ENCODE data around the gene ABCA7.

Gene ABCA7

DNA sequence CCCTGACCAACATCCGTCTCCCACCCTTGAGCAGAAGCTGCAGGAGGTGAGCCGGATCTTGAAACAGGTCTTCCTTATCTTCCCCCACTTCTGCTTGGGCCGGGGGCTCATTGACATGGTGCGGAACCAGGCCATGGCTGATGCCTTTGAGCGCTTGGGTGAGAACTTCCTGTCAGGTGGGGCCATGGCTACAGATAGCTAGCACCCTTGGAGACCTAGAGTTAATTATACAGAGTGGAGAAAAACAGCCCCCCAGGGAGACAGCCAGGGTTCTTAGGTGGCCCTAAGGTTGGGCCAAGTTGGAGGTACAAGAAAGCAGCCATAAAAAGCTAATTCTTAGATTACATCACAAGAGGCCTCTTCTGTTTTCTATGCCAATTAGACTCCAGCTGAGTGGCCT, 18.2 kb downstream of the ABCA7 start:
- DNase-seq: no peak

DNA sequence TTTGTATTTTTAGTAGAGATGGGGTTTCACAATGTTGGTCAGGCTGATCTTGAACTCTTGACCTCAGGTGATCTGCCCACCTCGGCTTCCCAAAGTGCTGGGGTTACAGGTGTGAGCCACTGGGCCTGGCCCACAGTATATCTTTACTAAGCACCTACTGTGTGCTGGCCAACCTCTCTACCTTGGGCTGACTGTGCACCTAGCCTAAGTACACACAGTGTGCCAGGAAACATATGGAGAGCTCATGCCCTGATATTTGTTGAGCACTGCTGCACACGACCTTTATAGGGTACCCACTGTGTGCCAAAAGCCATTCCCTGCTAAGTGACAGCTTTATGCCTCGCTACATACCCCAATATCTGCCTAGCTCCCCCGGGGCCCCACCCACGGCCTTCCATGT, 20.8 kb downstream of the ABCA7 start:
- DNase-seq: no peak

DNA sequence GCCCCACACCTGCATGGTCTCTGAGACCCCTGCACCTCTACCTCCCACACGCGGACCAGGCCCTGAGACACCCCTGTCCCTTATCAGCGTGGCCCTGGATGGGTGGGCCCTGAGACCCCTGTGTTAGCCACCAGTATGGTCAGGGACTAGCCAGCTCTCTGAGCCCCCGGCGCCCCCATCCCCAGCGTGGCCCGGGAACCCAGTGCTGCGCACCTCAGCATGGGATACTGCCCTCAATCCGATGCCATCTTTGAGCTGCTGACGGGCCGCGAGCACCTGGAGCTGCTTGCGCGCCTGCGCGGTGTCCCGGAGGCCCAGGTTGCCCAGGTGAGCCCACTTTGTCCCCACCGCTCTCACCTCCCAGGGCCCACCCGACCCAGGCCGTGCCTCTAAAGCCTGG, 22.1 kb downstream of the ABCA7 start:
- DNase-seq: no peak

DNA sequence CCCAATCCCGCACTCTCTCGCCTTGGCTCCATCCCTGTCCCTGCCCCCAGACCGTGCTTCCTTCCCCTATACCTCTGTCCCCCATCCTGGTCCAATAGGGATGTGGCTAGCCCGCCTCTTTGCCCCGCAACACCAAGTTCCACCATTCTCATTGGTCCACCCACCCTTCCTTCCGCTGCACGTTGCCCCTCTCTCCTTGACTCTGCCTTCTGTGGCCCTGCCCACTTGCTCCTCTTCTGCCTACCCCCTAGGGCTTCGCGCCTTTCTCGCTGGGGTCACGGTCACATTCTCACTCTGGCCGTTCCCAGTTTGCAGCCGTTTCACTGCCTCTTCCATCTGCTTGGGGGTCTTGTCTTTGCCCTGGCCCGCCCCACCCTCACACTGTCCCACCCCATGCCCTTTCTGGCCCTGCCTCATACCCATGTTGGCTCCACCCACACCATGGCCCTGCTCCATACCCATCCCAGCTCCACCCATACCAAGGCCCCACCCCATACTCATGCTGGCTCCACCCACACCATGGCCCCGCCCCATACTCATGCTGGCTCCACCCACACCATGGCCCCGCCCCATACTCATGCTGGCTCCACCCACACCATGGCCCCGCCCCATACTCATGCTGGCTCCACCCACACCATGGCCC, 22.6 kb downstream of the ABCA7 start:
- no peak for DNase-seq

DNA sequence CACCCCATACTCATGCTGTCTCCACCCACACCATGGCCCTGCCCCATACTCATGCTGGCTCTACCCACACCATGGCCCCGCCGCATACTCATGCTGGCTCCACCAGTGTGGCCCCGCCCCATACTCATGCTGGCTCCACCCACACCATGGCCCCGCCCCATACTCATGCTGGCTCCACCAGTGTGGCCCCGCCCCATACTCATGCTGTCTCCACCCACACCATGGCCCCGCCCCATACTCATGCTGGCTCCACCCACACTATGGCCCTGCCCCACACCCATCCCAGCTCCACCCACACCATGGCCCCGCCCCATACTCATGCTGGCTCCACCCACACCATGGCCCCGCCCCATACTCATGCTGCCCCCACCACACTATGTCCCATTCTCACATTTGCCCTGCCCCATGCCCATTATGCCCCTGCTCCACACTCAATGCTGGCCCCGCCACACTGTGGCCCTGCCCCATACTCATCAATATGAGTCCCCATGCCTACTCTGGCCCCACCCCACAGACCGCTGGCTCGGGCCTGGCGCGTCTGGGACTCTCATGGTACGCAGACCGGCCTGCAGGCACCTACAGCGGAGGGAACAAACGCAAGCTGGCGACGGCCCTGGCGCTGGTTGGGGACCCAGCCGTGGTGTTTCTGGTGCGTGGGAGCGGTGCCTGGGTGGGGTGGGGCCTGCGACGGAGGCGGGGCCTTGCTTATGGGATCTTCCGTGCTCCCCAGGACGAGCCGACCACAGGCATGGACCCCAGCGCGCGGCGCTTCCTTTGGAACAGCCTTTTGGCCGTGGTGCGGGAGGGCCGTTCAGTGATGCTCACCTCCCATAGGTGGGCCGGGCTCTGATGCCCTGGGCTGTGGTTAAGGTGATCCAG, 23.4 kb downstream of the ABCA7 start:
- peak; percentile 68 for DNase-seq

DNA sequence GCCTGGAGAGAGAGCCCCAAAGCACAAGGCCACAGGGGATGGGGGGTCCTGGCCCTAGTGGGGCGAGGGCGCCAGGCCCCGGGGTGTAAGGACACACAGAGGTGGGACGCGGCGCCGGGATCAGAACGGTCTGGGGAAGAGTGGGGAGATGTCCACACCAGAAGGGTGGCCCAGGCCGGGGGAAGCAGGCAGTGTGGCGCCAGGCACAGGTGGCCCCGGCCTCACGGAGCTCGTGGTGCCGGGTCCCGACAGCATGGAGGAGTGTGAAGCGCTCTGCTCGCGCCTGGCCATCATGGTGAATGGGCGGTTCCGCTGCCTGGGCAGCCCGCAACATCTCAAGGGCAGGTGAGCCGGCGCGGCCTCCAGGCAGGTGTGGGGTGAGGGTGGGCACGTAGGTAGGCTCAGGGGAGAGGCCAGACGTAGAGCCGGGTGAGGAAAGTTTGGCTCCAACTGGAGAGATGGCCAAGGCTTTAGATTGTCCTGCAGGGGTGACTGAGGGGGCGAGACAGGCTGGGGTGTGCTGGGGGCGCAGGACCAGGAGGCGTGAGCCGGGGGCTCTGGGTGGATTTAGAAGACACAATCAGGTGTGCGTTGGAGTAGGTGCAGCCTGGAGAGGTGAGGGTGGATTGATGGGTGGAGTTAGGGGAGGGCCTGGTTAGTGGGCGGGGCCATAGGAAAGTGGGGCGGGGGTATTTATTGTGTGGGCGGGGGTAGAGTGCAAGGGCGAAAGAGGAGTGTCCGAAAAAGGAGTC, 24.2 kb downstream of the ABCA7 start:
- no peak for DNase-seq

DNA sequence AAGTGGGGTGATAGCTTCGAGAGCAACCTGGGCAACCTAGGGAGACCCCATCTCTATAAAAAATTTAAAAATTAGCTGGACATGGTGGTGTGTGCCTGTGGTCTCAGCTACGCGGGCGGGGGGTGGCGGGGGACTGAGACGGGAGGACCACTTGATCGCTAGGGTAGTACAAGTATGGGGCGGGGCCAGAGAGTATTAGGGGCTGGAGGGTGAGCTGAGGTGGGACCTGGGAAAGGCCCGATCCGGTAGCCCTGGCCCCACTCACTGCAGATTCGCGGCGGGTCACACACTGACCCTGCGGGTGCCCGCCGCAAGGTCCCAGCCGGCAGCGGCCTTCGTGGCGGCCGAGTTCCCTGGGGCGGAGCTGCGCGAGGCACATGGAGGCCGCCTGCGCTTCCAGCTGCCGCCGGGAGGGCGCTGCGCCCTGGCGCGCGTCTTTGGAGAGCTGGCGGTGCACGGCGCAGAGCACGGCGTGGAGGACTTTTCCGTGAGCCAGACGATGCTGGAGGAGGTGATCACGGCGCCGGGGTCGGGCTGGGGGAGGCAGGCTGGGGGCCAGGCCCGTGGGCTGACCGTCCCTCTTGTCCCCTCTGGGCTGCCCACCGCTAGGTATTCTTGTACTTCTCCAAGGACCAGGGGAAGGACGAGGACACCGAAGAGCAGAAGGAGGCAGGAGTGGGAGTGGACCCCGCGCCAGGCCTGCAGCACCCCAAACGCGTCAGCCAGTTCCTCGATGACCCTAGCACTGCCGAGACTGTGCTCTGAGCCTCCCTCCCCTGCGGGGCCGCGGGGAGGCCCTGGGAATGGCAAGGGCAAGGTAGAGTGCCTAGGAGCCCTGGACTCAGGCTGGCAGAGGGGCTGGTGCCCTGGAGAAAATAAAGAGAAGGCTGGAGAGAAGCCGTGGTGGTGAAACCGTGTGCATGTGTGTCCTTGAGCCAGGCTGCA, 25.0 kb downstream of the ABCA7 start:
- peak; percentile 63 for DNase-seq

DNA sequence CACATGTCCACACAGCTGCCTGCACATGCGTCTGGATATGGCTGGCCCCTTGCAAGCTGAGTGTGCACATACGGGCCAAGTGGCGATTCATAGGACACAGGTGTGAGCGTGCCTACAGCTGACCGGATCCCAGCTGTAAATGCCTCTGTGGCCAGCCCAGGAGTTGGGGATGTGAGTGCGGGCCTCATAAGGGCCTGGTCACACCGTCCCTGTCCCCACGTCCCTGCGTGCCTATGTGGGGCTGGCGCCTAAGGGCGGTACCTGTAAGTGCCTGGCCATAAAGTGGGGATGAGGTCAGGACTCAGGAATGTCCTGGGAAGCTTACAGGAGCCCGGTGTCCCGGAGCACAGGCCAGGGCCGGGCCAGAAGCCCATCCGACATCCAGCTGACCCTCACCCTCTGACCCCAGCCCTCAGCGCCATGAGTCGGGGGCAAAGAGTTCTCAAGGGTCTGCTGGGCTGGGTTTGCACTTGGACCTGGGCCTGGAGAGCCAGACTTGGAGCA, 25.8 kb downstream of the ABCA7 start:
- DNase-seq: no peak

DNA sequence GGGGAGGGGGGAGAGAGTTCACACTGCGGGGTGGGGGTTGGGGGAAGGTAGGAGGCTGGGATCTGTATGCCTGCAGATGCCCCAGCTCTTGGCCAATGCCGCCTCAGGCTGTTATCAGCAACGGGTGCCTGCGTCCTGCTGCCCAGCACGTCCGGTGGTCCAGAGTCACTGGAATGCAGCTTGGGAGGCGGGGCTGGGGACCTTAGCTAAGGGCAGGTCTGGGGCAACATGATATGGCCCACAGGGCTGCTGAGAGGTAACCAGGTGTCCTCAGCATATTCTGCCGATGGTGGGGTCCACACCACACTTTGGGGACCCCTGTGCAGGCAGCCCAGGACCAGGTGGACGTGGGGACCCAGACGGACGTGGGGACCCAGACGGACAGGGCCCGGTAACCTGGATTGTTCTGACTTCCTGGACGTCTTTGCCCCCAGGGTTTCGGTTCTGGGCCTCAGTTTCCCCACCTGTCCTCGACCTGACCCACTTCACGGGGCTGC, 26.4 kb downstream of the ABCA7 start:
- no peak for DNase-seq

DNA sequence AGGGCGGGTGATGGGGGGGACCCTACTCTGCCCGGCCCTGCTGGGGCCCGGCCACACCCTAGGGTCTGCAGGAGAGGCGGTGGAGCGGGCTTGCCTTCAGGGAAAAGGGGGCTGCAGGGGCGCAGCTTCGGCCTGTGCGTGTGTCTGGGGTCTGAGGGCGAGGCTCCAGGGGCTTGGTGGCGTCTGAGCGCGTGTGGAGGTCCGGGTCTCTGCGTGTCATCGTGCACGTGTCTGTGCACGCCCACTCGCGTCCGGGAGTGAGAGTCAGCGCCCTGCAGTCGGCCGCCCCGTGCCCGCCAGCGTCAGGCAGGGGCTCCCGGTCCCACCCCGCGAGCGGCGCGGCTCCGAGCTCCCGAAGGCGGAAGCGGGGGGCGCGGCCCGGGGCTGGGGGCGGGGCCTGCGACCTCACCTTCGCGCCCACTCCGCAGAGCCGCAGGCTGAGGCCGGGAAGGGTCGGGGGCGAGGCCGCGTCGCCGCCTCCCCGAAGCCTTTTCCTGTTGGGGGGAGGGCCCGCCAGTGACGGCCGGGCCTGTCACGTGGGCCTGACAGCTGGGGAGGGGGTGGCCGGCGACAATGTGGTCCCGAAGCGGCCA, 26.9 kb downstream of the ABCA7 start, which contains the start of gene ARHGAP45:
Gene ARHGAP45 (plus strand): TSS at position 420 of the 593 bp plus-strand sequence. CDS start 239 bp downstream, outside the sequence.
- peak; percentile 87 for DNase-seq

DNA sequence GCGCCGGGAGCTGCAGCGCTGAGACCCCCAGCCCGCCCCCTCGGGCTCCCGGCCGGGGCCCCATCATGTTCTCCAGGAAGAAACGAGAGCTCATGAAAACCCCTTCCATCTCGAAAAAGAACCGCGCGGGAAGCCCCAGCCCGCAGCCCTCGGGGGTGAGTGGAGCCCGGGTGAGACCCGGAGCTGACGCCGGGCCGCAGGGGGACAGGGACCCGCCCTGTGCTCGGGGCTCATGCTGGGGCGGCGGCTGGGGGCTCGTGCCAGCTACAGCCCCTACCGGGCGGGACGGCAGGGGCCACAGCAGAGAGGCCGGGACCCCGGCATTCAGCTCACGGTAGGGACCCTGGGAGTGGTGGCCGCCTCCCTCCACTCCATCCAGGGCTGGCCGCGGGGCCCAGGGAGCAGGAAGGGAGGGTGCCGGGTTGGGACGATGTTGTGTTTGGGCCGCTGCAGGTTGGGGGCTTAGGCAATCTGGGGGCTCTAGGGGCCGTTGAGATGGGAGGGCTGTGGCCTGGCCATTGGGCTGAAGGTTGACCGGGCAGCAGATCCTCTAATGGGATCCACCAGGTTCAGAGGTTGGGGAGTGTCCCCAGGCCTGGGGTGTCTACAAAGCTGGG, 27.5 kb downstream of the ABCA7 start:
- DNase-seq: peak; percentile 84

DNA sequence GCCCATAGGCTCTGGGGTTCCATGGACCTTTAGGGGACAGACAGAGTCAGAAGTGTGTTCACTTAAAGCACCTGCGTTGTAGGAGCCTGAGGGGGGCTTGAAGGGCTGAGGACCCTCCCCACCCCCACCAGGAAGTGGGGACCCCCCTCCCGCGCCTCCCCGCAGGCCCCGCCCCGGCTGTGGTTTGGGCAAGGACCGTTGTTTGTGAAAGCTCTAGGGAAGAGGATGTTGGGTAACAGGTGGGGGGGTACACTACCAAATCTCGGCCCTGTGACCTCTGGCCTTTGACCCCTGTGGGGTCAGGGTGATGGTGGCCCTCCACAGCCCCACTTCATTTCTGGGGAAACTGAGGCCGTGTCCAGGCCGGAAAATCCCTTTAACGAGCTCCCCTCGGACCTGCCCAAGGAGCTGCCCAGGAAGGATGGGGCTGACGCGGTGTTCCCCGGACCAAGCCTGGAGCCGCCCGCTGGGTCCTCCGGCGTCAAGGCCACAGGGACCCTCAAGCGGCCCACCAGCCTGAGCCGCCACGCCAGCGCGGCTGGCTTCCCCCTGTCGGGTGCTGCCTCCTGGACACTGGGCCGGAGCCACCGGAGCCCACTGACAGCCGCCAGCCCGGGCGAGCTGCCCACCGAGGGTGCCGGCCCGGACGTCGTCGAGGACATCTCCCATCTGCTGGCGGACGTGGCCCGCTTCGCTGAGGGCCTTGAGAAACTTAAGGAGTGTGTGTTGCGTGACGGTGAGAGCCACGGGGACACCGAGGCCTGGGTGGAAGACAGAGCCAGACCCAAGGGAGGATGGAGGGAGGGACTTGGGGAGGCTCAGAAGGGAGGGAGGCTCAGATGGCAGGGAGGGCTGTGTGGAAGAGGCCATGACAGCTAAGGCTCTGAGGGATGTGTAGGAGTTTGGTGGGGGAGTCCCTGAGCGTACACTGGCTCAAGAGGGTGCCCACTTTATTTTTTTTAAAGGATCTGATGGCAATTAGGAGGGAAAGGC, 28.4 kb downstream of the ABCA7 start:
- DNase-seq: peak; percentile 61

DNA sequence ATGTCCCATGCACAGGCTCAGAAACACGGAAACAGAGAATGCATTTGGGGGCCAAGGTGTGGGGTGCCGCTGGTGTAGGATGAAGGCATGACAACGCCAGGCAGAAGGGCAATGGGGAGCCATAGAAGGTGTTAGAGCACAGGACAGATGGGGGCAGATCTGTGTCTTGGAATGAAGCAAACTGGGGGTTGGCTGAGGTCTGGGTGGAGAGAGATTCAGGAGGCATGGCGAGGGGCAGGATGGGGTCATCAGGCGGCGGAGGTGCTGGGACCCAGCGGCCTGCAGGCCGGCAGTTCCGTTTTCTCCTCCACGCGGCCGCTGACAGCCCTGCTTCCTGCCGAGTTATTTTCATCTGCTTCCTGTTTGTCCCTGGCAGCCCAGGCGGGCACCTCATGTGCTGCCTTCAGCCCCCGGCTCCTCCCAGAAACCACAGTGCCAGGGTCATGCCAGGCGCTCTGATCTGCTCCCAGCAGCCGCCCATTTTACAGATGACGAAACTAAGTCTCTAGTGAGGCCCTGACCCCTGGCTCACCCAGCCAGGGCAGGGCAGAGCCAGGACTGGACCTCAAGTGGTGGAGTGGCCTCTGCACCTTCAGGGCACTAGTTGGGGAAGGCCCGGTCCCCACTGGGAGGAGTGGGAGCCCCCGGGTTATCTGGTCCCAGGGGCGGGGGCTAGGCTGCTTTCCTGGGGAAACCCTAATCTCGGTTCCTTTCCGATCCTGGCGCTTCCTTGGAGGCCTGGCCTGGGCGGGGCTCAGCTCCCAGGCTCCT, 29.3 kb downstream of the ABCA7 start:
- DNase-seq: peak; percentile 81

DNA sequence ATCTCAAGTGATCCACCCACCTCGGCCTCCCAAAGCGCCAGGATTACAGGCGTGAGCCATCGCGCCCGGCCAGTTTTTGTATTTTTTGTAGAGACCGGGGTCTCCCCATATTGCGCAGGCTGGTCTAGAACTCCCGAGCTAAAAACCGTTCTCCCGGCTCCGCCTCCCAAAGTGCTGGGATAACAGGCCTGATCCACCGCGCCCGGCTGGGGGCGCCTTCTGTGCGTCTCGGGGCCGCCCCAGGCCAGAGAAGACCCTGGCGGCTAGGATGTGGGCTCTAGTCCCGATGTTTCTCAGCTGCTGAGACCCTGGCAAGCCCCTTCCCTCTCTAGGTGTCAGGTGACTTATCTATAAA, 30.6 kb downstream of the ABCA7 start:
- no peak for DNase-seq

DNA sequence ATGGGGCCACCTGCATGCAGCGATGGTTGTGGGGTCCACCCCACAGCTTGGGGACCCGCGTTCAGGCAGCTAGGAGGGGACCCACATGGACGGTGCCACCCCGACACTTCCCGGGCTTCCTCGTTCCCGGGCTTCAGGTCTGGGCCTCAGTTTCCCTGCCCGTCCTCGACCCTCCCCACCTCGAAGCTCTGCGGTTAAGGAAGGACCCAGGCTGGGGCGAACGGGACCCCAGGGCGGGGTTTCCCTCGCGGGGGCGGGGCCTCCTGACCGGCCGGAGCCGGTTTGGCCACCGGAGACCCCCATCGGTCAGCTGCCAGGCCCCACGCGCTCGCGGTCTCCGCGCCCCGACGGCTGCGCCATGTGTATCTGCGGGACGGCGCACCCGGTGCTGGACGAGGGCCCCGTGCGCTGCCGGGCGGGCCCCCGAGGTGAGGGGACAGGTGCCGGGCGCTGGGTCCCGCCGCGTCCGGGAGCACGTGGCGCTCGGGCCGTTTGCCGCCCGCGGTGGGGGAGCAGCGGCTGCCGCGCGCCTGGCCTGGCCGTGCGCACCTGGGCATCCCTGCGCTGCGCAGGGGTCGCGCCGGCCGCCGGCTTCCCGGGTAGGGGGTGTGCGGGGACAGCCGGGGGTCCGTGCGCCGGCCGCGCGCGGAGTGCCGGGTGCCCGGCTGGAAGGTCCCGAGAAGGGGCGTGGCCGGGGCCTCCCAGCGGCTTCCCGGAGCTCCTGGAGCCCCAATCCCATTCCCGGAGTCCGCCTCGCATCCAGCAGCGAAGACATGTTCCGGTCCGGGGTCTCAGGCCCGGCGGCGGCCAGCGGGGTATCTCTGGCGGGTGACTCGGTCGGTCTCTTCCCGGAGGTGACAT, 31.3 kb downstream of the ABCA7 start:
- DNase-seq: no peak

DNA sequence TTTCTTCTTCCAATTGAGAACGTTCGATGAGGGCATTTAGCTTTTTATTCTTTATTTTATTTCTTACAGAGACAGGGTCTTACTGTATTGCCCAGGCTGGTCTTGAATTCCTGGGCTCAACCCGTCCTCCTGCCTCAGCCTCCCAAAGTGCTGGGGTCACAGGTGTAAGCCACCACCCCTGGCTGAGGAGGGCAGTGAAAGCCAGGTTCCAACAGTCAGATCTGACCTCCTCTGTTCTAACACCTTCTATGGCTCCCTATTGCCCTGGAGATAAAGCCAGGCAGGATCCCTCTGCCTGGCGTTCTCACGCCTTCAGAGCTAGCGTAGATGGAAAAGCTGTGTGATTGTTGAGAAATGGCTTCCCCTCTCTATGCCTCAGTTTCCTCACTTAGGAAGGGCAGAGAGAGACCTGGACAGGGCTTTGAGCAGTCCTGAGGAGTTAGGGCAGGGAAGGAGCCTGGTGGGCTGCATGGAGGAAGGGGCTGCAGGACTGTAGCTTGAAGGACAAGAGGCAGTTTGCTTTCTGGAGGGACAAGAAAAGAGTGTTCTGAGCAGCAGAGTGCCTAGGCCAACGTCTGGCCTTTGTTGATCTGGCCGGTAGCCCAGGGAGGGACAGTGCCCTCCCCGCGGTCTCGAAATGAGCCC, 32.6 kb downstream of the ABCA7 start:
- DNase-seq: no peak

All from central memory CD4-positive, alpha-beta T cell (primary cell).